Adrenal gland (tissue), 12 donors: ENCODE results near the gene GTPBP2. TPM values are rescaled to one million over a fixed set of nuclear protein-coding genes. Genes with fewer than 3 reads are reported as not detected.
"Not testable (repeated sequence)": the region's sequence is repeated elsewhere in the genome, so short reads cannot be mapped to it uniquely, and the experiment has no call there.

ENCODE experiments used
- DNase-seq, 7 donors: peaks; one replicate each; pipeline ENCODE4 v3.0.0-alpha.2; 2019 to 2020
- H3K27ac ChIP-seq, 5 donors: fragments of 200-600 bp; sonication (generic) in 4 of 5; 1 replicate in 3 of 5; 2 replicates in 2 of 5; pipeline versions ENCODE4 v1.5.1 to v1.8.0; 2016 to 2020; ENCODE audit warnings: mild to moderate bottlenecking in 1 of 5
- H3K27me3 ChIP-seq: fragments of 200-600 bp; 2 replicates; pipeline ENCODE4 v1.8.0; 2021
- H3K36me3 ChIP-seq, 2 donors: fragments of 200-600 bp; replicated peaks in 1 of 2; 1 replicate in 1 of 2; 2 replicates in 1 of 2; pipeline versions ENCODE4 v1.5.1 to v1.8.0; 2018 to 2022
- H3K4me1 ChIP-seq, 2 donors: fragments of 200-600 bp; replicated peaks in 1 of 2; 1 replicate in 1 of 2; 2 replicates in 1 of 2; pipeline versions ENCODE4 v1.5.1 to v1.8.0; 2018 to 2021
- H3K4me3 ChIP-seq, 4 donors: fragments of 200-600 bp; sonication (generic) in 3 of 4; one replicate each; pipeline ENCODE4 v1.5.1; 2016 to 2018
- H3K9me3 ChIP-seq, 3 donors: fragments of 200-600 bp; sonication (generic) in 1 of 3; replicated peaks in 1 of 3; 1 replicate in 2 of 3; 2 replicates in 1 of 3; pipeline versions ENCODE4 v1.5.1 to v1.8.0; 2016 to 2021
- POLR2A ChIP-seq, 2 donors: fragments of 450-650 bp; IDR thresholded peaks; one replicate each; pipeline ENCODE4 v1.6.1; 2017; ENCODE audit warnings: antibody characterized with exemption in 2 of 2, mild to moderate bottlenecking in 2 of 2, moderate library complexity in 1 of 2
- WGBS, 4 donors: extraction: QIAGEN DNeasy Blood & Tissue Kit in 2 of 4; methylation state at CpG; one replicate each; pipeline versions ENCODE4 v1.1.5 to v1.1.7; 2013 to 2017; 5-methylcytosine and 5-hydroxymethylcytosine counted together
- intact Hi-C, 2 donors: fragments of 100-400 bp; cut with DNase I; formaldehyde crosslinking; loops; one replicate each; pipeline versions ENCODE4 v1.14.1 to v1.15.0; 2022 to 2023
- polyA plus RNA-seq, 3 donors: library from polyadenylated mRNA; stranded (reverse); fragments of 200-250 nt in 2 of 3; fragments of 350-450 nt in 1 of 3; fragmentation: Illumina TruSeq in 1 of 3; extraction: RNeasy Lipid Tissue Mini Kit (QIAGEN cat#74804) in 1 of 3; gene quantifications; one replicate each; pipeline ENCODE4 v1.2.3, GENCODE V29; 2013 to 2014
- total RNA-seq, 9 donors: library from RNA; depleted of rRNA in 4 of 9; stranded (reverse); fragments of >200 nt in 4 of 9; fragments of 120-200 nt in 1 of 9; fragmentation: NEBNext Ultra II Directional in 1 of 9; extraction: Animal tissue kit (Norgen Biotek cat#: 25700) in 1 of 9; gene quantifications; one replicate each; pipeline versions ENCODE4 v1.1.0 to v1.2.4, GENCODE V29; 2013 to 2023
- TF ChIP-seq, protein P1 (sequence below), 6 experiments: fragments of 450-650 bp in 4 of 6; fragments of 200-600 bp in 2 of 6; sonication (generic) in 1 of 6; IDR thresholded peaks; 1 replicate in 5 of 6; 2 replicates in 1 of 6; pipeline versions ENCODE4 v1.5.1 to v1.8.0; 2016 to 2021; ENCODE audit warnings: antibody characterized with exemption in 6 of 6, mild to moderate bottlenecking in 2 of 6, moderate library complexity in 1 of 6
- donor health status: healthy with polysubstance abuse.
- donor health status: Bipolar disorder and iron deficiency.
- donor health status: DM: yes; HTN: yes; CAD: no.
- donor health status: DM: no; HTN: no; CAD: no.
- donor health status: DM: no; HTN: no; CAD: no.
- donor health status: DM: yes; HTN: yes; CAD: no.

The GTPBP2 gene
- total and polyA plus RNA-seq, 12 donors, result 16.5 to 73.5 (median 43.5) TPM

GRCh38 chr6:43658161-43658560 lies 29.1 kb upstream of the GTPBP2 start:
- Histone ChIP-seq H3K27ac (no peak overlapping the region), H3K4me3 (no peak overlapping the region), H3K27me3 (no peaks in the 10 kb centered on the region), H3K36me3 (no peaks in the 10 kb centered on the region), H3K9me3 (no peaks in the 10 kb centered on the region), H3K4me1 (no peaks in the 10 kb centered on the region)
- no peak for TF ChIP-seq POLR2A (IDR thresholded peaks at IDR 0.05)
- no peak for DNase-seq
- intact Hi-C loops, result no loop called here
- 90 to 96% (median 91%) methylated on average over 9 of the region's 9 CpGs for WGBS, 4 donors

- 87 to 95% (median 91%) methylated on average over 3 of the region's 3 CpGs for WGBS, 4 donors
Observed at GRCh38 chr6:43657221-43657802, 28.2 kb upstream of the GTPBP2 start.

DNA sequence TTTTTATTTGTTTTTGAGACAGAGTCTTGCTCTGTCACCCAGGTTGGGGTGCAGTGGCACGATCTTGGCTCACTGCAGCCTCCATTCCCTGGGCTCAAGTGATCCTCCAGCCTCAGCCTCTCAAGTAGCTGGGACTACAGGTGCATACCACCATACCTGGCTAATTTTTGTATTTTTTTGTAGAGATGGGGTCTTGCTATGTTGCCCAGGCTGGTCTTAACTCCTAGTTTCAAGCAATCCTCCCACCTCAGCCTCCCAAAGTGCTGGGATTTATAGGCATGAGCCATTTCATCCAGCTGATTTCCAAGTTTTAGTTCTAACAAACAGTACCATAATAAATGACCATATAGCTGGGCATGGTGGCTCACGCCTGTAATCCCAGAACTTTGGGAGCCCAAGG lies 23.8 kb upstream of the GTPBP2 start:
- H3K36me3 ChIP-seq, H3K4me1 ChIP-seq, DNase-seq, H3K9me3 ChIP-seq, H3K27me3 ChIP-seq, intact Hi-C loops, H3K4me3 ChIP-seq, H3K27ac ChIP-seq: not testable (repeated sequence)
- 80 to 97% (median 88%) methylated on average over 2 of the region's 2 CpGs for WGBS, 4 donors

More at GRCh38 chr6:43657221-43657802, 28.2 kb upstream of the GTPBP2 start:
- H3K4me1 ChIP-seq, result no peaks in the 10 kb centered on the region
- intact Hi-C loops, result no loop called here
- H3K27ac ChIP-seq, result no peak overlapping the region
- no peak overlapping the region for H3K4me3 ChIP-seq
- no peak for DNase-seq
- no peaks in the 10 kb centered on the region for H3K27me3 ChIP-seq
- no peaks in the 10 kb centered on the region for H3K9me3 ChIP-seq
- H3K36me3 ChIP-seq, result no peaks in the 10 kb centered on the region
- no peak for TF ChIP-seq POLR2A (IDR thresholded peaks at IDR 0.05)
- TF ChIP-seq, protein P1, sequence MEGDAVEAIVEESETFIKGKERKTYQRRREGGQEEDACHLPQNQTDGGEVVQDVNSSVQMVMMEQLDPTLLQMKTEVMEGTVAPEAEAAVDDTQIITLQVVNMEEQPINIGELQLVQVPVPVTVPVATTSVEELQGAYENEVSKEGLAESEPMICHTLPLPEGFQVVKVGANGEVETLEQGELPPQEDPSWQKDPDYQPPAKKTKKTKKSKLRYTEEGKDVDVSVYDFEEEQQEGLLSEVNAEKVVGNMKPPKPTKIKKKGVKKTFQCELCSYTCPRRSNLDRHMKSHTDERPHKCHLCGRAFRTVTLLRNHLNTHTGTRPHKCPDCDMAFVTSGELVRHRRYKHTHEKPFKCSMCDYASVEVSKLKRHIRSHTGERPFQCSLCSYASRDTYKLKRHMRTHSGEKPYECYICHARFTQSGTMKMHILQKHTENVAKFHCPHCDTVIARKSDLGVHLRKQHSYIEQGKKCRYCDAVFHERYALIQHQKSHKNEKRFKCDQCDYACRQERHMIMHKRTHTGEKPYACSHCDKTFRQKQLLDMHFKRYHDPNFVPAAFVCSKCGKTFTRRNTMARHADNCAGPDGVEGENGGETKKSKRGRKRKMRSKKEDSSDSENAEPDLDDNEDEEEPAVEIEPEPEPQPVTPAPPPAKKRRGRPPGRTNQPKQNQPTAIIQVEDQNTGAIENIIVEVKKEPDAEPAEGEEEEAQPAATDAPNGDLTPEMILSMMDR (IDR thresholded peaks at IDR 0.05), result no peak

- 78 to 93% (median 88%) methylated on average over 2 of the region's 2 CpGs for WGBS, 4 donors
- Histone ChIP-seq H3K27ac (no peak overlapping the region), H3K36me3 (no peaks in the 10 kb centered on the region), H3K4me3 (no peak overlapping the region), H3K4me1 (peaks cover 4 to 5% of the 10 kb centered on the region in 2 donors), H3K9me3 (no peaks in the 10 kb centered on the region), H3K27me3 (no peaks in the 10 kb centered on the region)
- intact Hi-C loops, result no loop called here
- TF ChIP-seq POLR2A (IDR thresholded peaks at IDR 0.05), result no peak
- TF ChIP-seq, protein P1 (IDR thresholded peaks at IDR 0.05), result no peak
- no peak for DNase-seq
Observed at GRCh38 chr6:43648248-43648647, 19.2 kb upstream of the GTPBP2 start.

DNA sequence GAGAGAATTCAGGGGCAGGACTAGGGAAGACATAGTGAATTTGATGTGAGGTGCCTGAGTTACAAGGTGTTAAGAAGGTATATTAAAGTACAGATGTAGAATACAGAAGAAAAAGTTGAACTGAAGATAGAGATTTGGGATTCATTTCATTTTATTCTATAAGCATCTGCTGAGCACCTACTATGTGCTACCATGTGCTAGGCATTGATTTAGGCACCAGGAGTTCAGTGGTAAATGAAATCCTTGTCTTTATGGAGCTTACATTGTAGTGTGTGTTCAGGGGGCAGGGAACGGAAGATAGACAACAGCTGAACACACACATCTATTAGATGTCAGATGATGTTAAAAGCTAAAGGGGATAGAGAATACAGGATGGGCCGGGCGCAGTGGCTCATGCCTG lies 18.5 kb upstream of the GTPBP2 start:
- H3K9me3 ChIP-seq, result no peaks in the 10 kb centered on the region
- H3K4me1 ChIP-seq, result peaks cover 4 to 5% of the 10 kb centered on the region in 2 donors
- 87 to 99% (median 93%) methylated on average over 3 of the region's 3 CpGs for WGBS, 4 donors
- no peaks in the 10 kb centered on the region for H3K27me3 ChIP-seq
- DNase-seq, result no peak
- H3K36me3 ChIP-seq, result no peaks in the 10 kb centered on the region
- no peak overlapping the region for H3K4me3 ChIP-seq
- no peak overlapping the region for H3K27ac ChIP-seq
- intact Hi-C loops, result no loop called here
- no peak for TF ChIP-seq POLR2A (IDR thresholded peaks at IDR 0.05)
- TF ChIP-seq, protein P1 (IDR thresholded peaks at IDR 0.05), result no peak
